GM18909 (cell line): ENCODE data around the gene IL20RB.

Experiments used
- ATAC-seq: cut with Tn5 transposase; IDR thresholded peaks from one replicate; pipeline ENCODE4 v1.9.1; 2021; ENCODE audit warnings: mild to moderate bottlenecking; ENCODE audit not compliant: unreplicated experiment, poor library complexity

IL20RB gene

GRCh38 chr3:137026701-137027100 lies 68.9 kb downstream of the IL20RB start:
- ATAC-seq: no peak

DNA sequence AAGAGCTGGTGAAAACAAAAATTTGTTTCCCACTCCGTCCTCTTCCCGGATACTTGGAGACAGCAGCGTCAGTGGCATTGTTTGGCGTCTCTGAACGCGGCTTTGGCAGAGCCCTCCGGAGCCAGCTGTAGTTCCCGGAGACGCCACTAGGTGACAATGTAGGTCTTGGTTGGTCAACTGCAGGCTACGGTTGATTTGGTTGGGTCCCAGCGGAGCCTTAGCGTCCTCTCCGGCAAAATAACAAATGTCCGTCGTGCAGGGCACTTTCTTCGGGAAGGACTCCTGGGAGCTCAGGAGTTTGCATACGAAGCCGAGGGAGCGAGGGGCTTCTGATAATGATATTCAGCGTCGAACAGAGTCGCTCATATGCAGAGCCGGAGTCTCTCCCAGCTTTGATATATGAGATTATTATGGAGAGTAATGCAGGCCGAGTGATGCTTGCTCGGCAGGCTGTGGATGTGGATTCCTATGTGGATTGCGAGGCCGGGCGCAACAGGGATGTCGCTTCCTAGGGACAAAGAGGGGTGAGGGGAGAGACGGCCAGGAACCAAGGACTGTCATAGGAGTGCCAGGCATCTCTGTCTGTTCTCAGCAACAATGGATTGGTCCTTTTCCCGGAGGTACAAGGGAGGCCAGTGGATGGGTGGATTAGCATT lies 74.8 kb downstream of the IL20RB start:
- peak; percentile 88 for ATAC-seq

- ATAC-seq: peak; percentile 45
These were observed 77.8 kb downstream of the IL20RB start for GRCh38 chr3:137035631-137036030.

GRCh38 chr3:137039570-137039969 lies 81.8 kb downstream of the IL20RB start:
- no peak for ATAC-seq

- no peak for ATAC-seq
These were observed 83.5 kb downstream of the IL20RB start for GRCh38 chr3:137041251-137041650.

GRCh38 chr3:137041686-137042085 lies 83.9 kb downstream of the IL20RB start:
- no peak for ATAC-seq

GRCh38 chr3:137046747-137047146 lies 89.0 kb downstream of the IL20RB start:
- ATAC-seq: no peak

- ATAC-seq: no peak
These were observed 89.5 kb downstream of the IL20RB start for GRCh38 chr3:137047240-137047639.

- ATAC-seq: no peak
These were observed 92.5 kb downstream of the IL20RB start for GRCh38 chr3:137050281-137050680.

DNA sequence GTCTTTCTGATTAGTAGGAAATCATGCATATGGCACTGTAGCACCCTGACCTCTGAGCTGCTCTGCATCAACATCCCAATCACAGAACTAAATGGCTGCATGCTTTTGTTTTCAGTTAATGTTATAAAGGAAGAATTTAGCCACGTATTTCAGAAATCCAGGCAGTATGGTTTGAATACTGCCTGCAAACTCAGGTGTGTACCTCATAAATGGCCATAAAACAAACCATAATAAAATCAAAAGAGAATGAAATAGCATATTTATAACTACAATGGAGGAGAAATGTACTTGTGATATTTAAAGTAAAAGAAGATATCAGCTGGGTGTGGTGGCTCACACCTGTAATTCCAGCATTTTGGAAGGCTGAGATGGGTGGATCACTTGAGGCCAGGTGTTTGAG lies 94.5 kb downstream of the IL20RB start:
- no peak for ATAC-seq
